HG03066 (cell line): ENCODE results near the gene CACNA1B.

ENCODE experiments used
- ATAC-seq: cut with Tn5 transposase; IDR thresholded peaks from one replicate; pipeline ENCODE4 v1.9.1; 2021; ENCODE audit warnings: low read depth; ENCODE audit not compliant: unreplicated experiment

CACNA1B gene

DNA sequence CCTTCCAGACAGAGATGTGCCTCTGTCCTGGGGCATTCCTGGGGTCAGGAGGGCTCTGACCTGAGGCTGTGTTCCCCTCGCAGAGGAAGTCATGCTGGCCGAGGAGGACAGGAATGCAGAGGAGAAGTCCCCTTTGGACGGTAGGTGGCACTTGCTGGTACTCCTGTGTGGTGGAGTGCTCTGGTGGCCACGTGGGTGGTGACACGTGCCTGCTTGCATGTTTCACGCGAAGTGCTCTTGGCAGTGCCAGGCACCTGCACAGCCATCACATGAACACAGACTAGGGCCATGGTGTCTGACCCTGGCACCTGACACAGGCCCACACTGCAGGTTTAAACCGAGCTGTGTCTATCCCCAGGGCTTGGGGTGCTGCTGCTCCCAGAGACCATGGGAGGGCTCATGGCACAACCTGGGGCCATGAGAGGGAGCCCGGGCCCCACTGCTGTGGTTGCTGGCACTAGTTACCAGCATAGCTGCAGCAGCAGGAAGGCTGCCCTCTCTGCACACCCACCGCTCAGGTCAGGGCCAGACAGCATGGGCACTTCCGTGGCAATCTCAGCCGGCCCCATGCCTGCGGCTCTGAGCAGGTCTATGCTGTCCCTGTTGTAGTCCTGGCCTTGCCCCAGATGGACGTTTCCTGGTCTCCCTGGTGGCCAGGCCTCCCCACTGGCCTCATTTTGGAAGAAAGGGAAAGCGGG, 79.3 kb downstream of the CACNA1B start:
- no peak for ATAC-seq

DNA sequence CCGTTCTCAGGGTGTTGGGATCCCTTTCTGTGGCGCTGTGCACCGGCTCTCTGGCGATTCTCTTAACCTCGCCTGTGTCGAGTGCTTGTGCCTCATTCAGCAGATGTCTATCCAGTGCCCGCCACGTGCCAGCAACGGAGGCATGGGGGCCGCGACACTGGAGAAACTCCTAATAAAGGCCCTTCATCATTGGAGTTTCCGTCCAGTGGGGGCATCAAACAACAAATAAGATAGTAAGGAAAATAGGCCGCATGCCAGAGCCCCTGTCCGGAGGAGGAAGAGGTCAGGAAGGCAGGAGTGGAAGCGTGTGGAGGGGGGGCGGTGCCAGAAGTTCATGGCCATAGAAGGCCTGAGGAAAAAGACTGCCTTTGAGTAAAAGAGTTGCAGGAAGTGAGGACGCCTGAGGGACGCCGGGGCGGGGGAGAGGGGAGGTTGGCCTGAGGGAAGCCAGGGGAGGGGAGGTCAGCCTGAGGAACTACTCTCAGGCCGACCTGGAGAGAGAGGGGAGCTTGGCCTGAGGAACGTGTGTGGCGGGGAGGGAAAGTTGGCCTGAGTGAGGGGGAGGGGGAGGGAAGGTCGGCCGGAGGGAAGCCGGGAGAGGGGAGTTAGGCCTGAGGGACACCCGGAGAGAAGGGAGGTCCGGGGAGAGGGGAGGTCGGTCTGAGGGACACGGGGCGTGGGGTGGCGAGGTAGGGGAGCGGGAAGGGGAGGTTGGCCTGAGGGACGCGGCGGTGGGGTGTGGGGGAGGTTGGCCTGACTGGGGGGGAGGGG, 82.2 kb downstream of the CACNA1B start:
- ATAC-seq = no peak

DNA sequence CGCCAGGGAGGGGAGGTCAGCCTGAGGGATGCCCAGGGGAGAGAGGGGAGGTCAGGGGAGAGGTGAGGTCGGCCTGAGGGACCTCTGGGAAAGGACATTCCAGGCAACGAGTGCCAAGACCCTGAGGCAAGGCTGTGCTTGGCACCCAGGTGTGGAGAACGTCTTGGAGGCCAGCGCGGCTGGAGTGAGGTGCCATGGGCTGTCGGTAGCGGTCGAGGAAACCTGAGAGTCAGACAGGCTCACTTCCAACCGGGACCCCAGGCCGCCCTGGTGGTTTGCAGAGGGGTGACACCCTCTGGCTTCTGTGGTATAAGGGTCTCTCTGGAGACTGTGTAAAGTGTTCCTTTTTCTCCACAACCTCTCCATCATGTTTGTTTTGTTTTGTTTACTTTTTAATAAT, 82.9 kb downstream of the CACNA1B start:
- ATAC-seq = no peak

DNA sequence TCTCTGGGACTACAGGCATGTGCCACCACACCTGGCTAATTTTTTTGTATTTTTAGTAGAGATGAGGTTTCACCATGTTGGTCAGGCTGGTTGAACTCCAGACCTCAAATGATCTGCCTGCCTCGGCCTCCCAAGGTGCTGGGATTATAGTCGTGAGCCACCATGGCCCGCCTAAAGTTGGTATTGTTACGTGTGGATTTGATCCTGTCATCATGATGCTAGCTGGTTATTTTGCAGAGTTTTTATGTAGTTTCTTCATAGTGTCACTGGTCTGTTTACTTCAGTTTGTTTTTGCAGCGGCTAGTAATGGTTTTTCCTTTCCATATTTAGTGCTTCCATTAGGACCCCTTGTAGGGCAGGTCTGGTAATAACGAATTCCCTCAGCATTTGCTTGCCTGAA, 85.9 kb downstream of the CACNA1B start:
- no peak for ATAC-seq

DNA sequence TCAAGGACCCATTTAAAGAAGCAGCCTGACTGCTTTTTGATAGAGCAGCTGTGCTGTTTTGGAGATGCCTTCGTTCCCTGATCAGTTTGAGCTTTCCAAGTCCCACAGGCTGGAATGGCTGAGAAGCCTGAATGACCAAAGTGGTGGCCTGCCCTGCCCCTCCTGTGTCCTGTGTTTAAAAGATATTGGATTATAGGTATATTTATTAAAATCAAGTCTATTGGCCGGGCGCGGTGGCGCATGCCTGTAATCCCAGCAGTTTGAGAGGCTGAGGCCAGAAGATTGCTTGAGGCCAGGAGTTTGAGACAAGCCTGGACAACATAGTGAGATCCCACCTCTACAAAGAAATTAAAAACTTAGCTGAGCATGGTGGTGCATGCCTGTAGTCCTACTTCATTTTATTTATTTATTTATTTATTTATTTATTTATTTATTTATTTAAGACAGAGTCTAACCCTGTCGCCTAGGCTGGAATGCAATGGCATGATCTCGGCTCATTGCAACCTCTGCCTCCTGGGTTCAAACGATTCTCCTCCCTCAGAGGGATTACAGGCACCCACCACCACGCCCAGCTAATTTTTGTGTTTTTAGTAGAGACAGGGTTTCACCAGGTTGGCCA, 87.7 kb downstream of the CACNA1B start:
- ATAC-seq = no peak

DNA sequence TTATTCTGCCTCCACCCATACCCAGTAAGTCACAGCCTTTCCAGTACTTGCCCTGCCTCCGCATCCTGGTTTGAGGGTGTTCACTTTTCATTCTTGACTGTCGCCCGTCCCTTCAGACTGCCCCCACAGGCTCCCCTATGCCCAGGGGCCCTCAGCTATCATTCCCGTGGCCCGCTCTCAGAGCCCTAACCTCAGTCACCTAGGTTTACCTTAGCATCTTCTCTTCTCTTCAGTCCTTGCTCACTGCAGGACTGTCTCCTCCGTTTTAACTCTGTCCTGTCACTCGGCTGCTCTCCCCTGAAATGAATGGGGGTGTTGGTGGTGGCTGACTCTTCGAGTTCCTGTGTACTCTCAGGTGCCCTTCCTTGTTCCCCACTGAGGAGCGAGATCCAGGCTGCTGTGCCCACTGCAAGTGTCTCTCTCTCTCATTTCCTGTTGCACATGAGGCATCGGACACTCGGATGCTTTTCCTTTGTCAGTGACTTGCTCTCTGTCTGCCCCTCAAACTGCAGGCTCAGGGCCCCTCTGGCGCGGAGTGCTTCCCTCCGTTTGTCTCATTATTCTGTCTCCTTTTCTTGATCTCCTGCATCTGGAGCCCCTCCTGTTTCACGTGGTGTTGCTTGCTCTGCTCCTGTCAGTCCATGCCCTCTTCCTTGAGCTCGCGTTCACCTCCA, 89.8 kb downstream of the CACNA1B start:
- ATAC-seq = no peak

DNA sequence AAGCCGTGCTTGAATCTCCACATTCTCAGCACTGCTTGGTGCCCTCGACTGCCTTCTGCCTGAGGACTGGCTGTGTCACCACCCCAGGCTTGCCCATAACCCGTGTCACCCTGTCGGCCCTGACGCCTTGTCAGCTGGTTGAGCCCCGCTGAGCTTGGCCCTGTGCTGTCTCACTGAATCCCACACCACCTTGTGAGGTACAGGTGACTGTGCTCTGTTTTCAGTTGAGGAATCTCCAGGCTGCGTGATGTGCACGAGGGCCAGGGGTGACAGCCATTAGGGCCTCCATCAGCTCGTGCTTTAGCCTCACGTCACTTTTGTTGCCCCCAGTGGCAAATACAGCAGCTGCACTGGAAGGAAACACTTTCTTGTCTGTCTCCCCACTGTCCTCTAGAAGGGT, 90.7 kb downstream of the CACNA1B start:
- ATAC-seq = no peak

DNA sequence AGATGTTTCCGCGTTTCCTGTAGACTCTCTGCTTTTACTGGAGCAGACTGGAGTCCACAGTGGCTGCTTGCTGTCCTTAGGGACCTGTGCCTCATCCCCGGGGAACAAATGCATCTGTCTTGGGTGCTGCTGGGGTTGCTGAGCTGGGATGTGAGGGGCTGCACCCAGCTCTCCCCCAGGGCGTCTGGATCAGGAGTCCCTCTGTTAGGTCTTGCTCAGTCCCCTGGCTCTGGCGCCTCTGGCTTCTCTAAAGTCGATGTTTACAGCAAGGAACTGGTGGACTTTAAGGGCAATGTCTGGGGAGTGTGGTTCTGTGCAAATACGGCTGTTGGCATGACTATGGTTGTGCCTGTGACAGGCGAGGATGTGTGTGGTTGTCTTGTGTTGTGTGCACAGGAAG, 91.4 kb downstream of the CACNA1B start:
- ATAC-seq = no peak

DNA sequence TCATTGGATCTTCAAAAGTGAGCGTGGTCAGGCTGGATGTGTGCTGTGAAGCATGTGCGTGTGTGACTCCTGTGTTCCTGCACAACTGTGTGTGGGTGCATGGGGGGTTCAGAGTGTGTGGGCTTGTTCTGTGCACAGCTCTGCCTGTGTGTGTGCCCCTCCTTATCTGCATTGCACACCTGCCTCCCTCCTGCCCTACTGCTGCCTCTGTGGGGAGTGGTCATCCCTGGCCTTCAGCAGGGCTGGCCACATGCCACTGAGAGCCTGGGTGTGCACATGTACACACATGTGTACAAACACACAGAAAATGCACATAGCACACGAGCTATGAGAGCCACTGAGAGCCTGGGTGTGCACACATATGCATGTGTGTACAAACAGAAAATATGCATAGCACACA, 92.1 kb downstream of the CACNA1B start:
- no peak for ATAC-seq

DNA sequence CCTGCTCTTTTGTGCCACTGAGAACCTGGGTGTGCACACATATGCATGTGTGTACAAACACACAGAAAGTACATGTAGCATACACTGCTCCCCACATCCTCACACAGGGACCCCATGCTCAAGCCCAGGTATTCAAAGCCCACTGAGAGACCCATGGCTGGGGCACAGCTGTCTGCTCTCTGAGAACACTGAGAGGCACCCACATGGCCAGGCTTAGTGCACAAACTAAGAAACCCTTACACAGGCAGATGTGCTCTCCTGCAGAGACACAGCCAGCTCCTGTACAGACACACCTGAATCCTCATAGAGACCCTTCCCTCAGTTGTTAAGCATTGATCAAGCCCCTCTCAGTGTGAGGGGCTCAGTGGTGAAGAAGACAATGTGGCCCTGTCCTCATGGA, 92.5 kb downstream of the CACNA1B start:
- no peak for ATAC-seq

DNA sequence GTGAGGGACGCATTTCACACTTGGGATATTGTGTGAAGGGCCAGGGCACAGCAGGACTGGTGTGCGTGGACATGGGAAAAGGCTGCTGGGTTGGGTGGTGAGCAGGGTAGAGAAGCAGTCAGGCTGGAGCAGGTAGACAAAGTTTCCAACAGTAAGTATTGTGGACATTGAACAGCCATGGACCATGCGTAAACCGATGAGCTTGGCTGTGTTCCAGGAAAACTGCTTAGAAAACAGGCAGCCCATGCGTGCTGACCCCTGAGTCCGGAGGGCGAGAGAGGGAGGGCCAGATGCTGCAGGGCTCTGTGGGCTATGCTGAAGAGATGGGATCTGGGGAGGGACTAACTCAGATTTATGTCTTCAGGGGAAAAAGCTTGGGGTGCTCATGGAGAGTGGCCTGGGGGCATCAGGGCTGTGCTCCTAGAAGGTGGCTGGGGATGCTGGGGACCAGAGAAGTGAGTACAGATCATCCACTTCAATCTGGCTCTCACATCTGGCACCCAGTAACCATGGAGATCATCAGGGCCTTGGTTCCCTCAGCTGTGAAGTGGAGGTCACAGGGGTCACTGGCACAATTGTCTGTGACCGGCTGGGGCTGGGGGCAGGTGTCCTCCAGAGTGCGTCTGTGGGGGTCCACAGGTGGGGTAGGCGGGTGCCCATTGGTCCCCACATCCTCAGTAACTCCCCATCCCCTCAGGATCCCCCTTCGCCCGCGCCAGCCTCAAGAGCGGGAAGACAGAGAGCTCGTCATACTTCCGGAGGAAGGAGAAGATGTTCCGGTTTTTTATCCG, 93.3 kb downstream of the CACNA1B start:
- ATAC-seq = no peak

DNA sequence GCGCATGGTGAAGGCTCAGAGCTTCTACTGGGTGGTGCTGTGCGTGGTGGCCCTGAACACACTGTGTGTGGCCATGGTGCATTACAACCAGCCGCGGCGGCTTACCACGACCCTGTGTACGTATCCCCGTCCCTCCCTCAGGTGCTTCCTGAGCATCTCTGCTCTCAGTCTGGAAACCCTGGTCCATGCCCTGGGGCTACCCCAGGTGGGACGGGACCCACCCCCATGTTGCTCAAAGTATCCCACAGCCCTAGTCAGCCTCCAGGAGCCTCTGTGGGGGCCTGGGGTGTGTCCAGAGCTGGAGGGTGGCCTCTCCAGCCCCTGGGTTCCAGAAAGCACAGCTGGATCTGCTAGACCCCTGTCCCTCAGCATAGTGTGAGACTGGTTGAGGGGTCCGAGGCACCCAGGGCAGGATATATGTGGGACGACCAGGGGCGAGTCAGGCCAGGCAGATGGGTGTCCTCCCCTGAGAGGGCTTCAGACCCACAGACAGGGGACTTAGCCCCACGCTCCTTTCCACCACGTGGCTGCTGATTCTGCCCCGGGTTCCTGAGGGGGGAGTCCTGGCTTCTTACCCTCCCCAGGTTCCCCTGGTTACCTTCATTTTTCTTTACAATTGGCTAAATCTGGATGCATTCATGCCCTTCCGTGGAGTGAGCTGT, 94.0 kb downstream of the CACNA1B start:
- ATAC-seq = no peak

DNA sequence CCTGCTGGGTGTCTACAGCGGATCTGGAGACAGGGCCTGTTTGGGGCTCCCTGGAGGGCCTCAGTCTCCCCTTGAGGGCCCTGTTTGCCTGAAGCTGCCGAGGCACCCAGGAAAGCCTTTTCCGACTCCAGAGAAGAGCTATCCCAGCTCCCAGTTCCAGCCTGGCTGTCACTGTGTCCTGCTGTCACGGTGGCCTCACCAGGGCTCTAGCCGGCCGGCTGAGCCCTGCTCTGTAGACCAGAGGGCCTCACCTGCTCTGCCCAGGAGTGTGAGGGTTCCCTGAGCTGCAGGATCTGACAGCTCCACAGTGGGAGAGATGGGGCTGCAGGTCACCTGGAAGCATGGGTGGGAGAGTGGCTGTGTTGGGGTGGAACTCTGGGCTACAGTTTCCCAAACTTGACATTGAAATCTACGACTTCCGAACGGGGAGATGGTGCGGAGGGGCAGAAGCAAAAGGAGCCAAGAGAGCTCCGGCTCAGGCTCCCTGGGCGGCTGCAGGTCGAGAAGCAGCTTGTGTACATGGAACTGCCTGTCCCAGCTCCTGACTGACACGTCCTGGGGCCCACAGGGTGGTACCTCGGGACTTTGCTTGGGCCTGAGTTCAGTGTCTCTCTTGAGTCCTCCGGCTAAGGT, 94.9 kb downstream of the CACNA1B start:
- ATAC-seq = no peak

DNA sequence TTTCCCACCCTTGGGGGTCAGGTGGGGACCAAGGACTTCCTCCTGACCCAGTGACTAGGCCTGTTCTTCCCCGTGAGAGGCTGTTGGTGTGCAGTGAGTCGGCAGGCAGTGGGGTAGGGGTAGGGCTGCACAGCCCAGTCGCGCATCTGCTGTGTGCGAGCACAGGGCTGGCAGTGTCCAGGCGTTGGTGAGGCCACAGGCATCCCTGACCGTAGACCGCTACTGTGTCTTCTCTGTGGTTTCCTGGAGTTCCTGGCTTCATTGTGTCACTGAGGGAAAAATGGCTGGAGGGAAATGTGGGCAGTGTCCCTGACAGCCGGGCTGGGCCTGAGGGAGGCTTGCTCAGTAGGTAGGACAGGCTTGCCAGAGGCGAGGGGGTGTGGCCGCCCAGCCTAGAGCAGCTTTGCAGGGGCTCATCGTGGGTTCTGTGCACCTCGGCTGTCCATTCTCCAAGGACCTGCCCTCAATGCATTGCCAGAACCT, 95.4 kb downstream of the CACNA1B start:
- no peak for ATAC-seq

DNA sequence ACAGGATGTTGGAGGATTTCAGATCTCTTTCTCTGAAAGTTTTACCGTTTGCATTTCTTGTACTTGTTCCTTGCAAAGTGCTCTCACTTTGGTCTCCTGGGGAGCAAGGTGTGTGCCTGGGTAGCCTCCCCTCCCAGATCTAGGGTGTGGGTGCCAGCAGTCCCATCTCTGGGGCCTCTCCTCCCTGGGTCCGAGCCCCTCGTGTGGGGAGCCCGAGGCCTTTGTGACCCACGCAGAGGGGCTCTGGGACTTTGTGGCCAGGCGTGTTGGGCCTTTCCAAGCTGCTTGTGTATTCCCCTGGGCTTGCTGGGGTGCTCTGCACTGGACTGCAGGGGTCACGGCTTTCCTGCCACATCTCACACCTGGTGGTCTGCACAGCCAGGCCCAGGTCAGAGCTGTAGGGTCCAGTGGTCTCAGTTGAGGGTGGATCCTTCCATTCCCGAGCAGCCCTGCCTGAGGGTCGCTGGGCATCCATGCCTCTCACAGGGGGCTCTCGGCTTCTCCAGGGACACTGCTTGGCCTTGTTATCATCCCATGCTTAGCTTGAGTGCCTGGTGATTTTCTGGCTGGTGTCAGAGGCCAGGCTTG, 96.3 kb downstream of the CACNA1B start:
- no peak for ATAC-seq

DNA sequence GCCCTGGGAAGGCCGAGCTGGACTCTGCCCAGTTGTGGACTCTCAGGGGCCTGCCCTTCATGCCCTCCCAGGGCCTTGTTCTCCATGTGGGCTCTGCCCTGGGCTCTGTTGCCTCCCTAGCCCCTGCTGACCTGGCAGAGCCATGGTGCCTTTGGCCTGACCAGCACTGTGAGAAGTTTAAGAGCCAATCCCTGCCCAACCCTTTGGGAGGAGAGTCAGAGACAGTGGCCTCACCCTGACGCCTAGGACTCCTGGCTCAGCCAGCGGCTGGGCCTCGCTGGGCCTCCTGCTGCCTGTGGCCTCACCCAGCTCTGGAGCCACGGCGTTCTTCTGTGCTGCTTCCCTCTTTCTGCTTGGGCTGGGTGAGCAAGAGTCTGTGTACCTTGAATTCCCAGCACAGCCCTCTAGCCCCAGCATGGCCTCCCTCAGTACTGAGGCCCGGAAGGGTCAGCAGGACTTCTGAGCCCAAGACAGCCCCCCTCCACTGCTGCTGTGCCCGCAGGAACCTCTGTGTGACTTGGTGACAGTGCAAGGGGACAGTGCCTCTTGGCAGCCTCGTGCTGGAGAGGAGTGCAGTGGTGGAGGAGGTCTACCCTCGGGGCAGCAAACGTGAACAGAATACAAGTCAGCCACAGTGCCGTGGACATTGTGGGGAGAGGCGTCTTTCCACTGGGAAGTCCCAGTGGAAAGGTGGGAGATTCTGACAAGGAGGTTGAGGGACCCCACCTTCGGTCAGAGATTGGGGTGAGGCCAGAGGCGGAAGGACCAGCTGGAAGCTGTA, 97.4 kb downstream of the CACNA1B start:
- ATAC-seq = no peak

DNA sequence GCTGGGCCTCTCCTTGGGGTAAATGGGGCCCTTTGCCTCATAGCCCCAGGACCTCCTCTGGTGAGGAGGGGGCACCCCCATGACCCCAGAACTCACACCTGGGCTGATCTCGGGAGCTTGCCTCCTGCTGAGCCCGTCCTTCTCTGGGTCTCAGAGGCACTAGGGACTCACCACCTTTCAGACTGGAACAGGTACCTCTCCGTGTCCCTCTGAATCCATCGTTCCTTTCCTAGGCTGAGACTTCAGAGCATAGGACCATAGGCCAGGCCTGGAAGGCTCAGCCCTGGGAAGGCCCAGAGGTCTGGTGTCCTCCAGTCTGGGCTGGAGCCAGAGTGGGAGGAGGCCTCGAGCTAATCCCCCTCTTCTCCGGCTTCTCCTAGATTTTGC, 97.9 kb downstream of the CACNA1B start:
- no peak for ATAC-seq

DNA sequence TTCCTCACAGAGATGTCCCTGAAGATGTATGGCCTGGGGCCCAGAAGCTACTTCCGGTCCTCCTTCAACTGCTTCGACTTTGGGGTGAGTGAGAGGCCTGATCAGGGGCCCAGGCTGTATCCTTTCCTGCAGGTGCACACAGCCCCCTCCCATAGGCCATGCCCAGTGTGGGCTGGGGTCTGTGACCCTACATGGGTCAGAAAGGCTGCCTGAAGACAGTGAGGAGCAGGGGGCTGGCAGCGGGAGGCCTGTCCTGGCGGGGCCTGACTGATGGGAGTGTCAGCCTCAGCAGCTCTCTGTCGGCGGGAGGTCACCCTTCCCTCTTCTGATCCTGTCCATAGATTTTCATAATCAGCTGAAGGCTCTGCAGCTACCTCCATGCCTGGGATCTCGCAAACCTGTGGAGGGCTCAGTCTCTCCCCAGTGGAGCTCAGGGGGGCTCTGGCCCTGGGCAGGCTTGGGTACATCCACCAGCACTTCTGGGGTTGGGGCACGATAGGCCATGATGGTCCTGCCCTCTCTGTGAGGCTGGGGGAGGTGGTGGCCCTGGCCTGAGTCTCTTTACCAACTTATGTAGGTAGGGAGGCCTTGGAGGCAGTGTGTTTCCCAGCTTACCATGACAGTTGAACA, 98.5 kb downstream of the CACNA1B start:
- no peak for ATAC-seq
